ENCODE measurements around the gene ZBTB7B.

Gene ZBTB7B

GRCh38 chr1:155018617-155019348 lies 16.2 kb downstream of the ZBTB7B start:
- no peak for DNase-seq

GRCh38 chr1:155019377-155020245 lies 17.0 kb downstream of the ZBTB7B start:
- DNase-seq: no peak

GRCh38 chr1:155022136-155022926 lies 19.7 kb downstream of the ZBTB7B start:
- DNase-seq: no peak

- no peak for DNase-seq
These were observed 20.3 kb downstream of the ZBTB7B start for GRCh38 chr1:155022927-155023236.

- DNase-seq: no peak
These were observed 21.0 kb downstream of the ZBTB7B start for GRCh38 chr1:155023627-155024026.

GRCh38 chr1:155024315-155024714 lies 21.7 kb downstream of the ZBTB7B start:
- no peak for DNase-seq

- no peak for DNase-seq
These were observed 23.6 kb downstream of the ZBTB7B start for GRCh38 chr1:155026154-155026553.

GRCh38 chr1:155026588-155026987 lies 24.0 kb downstream of the ZBTB7B start:
- DNase-seq: no peak

- DNase-seq: no peak
These were observed 27.1 kb downstream of the ZBTB7B start for GRCh38 chr1:155029513-155030242.

GRCh38 chr1:155030243-155030795 lies 27.7 kb downstream of the ZBTB7B start:
- DNase-seq: no peak

- DNase-seq: no peak
These were observed 28.3 kb downstream of the ZBTB7B start for GRCh38 chr1:155030899-155031298.

GRCh38 chr1:155032886-155033285 lies 30.3 kb downstream of the ZBTB7B start:
- no peak for DNase-seq

GRCh38 chr1:155033524-155033923 lies 30.9 kb downstream of the ZBTB7B start, which contains the start of the genes DCST1 and DCST2:
Gene DCST1 (plus strand): TSS chr1:155033824. CDS start chr1:155034037, 213 bp downstream.
Gene DCST2 (minus strand): TSS chr1:155033781. CDS start chr1:155033701, 80 bp downstream.
- no peak for DNase-seq

- DNase-seq: no peak
These were observed 32.0 kb downstream of the ZBTB7B start for GRCh38 chr1:155034318-155035208.

- no peak for DNase-seq
These were observed 33.3 kb downstream of the ZBTB7B start for GRCh38 chr1:155035936-155036335.

GRCh38 chr1:155037043-155037442 lies 34.4 kb downstream of the ZBTB7B start:
- DNase-seq: no peak

GRCh38 chr1:155037851-155038441 lies 35.3 kb downstream of the ZBTB7B start:
- DNase-seq: no peak

- DNase-seq: no peak
These were observed 36.2 kb downstream of the ZBTB7B start for GRCh38 chr1:155038602-155039307.

GRCh38 chr1:155039308-155039669 lies 36.7 kb downstream of the ZBTB7B start:
- no peak for DNase-seq
